BJ (cell line): Measurements from ENCODE around the gene BNIP3. TPM values are rescaled to one million over a fixed set of nuclear protein-coding genes. Genes with fewer than 3 reads are reported as not detected.

Source experiments
- CTCF ChIA-PET: fragments of 350-600 bp; formaldehyde crosslinking; extraction: SDS; loops from one replicate; lab custom pipeline; 2021; ENCODE audit warnings: antibody characterized with exemption, inconsistent platforms; lab: Yijun Ruan, JAX
- POLR2A ChIA-PET: fragments of 300-600 bp; sonication (Branson Sonifier 250); formaldehyde crosslinking; extraction: SDS; loops from one replicate; lab custom pipeline; 2021; ENCODE audit warnings: antibody characterized with exemption; lab: Charles Lee
- DNase-seq: peaks from one replicate; pipeline ENCODE4 v3.0.0-alpha.2; 2011; ENCODE audit warnings: low read depth
- H3K27me3 ChIP-seq: 2 replicates; pipeline ENCODE4 v1.6.0; 2011; ENCODE audit warnings: low read length; ENCODE audit not compliant: control insufficient read depth, insufficient read depth
- H3K36me3 ChIP-seq: 2 replicates; pipeline ENCODE4 v1.5.1; 2011; ENCODE audit warnings: low read length; ENCODE audit not compliant: control insufficient read depth, insufficient read depth
- H3K4me3 ChIP-seq: 2 replicates; pipeline ENCODE4 v1.5.1; 2011; ENCODE audit warnings: low read depth, mild to moderate bottlenecking, control low read depth, low read length
- CTCF ChIP-seq: IDR thresholded peaks from 2 replicates; pipeline ENCODE4 v1.5.1; 2011; ENCODE audit warnings: low read depth, mild to moderate bottlenecking, control low read depth, inconsistent platforms, low read length, moderate library complexity; ENCODE audit not compliant: insufficient read depth
- polyA plus RNA-seq: library from polyadenylated mRNA; depleted of rRNA; stranded (reverse); fragments of >200 nt; gene quantifications from 2 replicates; pipeline ENCODE4 v1.2.3, GENCODE V29; 2011

The BNIP3 gene
- polyA plus RNA-seq, 1 experiment, result 89.1 TPM

- no peak for DNase-seq
- CTCF ChIA-PET, result no interaction called here
- POLR2A ChIA-PET, result interaction anchor here (0.6 kb wide), 1 partner anchor 37 kb away, joined by 3 read pairs; no protein-coding TSS in a partner anchor
- no peak overlapping the region for H3K4me3 ChIP-seq
- H3K27me3 ChIP-seq, result no peaks in the 10 kb centered on the region
- peak; percentile 28; the same call in 1 of the 2 replicates for TF ChIP-seq CTCF
- peaks cover 10% of the 10 kb centered on the region for H3K36me3 ChIP-seq
Measured at GRCh38 chr10:131943021-131943814, 38.5 kb downstream of the BNIP3 start.

GRCh38 chr10:131942455-131942854 is 39.3 kb downstream of the BNIP3 start:
- no peak for TF ChIP-seq CTCF
- no peaks in the 10 kb centered on the region for H3K27me3 ChIP-seq
- CTCF ChIA-PET, result no interaction called here
- no peak overlapping the region for H3K4me3 ChIP-seq
- POLR2A ChIA-PET, result interaction anchor here (0.6 kb wide), 1 partner anchor 37 kb away, joined by 3 read pairs; no protein-coding TSS in a partner anchor
- peaks cover 9% of the 10 kb centered on the region for H3K36me3 ChIP-seq
- no peak for DNase-seq

- POLR2A ChIA-PET, result interaction anchor here (0.8 kb wide), 1 partner anchor 8 kb away, joined by 8 read pairs; no protein-coding TSS in a partner anchor
- H3K36me3 ChIP-seq, result peaks cover 5% of the 10 kb centered on the region
Measured at GRCh38 chr10:131938681-131939080, 43.0 kb downstream of the BNIP3 start.

GRCh38 chr10:131937836-131938235 is 43.9 kb downstream of the BNIP3 start:
- CTCF ChIA-PET, result no interaction called here
- Histone ChIP-seq H3K36me3 (peaks cover 5% of the 10 kb centered on the region), H3K4me3 (no peak overlapping the region), H3K27me3 (no peaks in the 10 kb centered on the region)
- DNase-seq, result no peak
- POLR2A ChIA-PET, result interaction anchor here (0.8 kb wide), 1 partner anchor 9 kb away, joined by 8 read pairs; no protein-coding TSS in a partner anchor
- TF ChIP-seq CTCF, result no peak

More at GRCh38 chr10:131938681-131939080, 43.0 kb downstream of the BNIP3 start:
- no peaks in the 10 kb centered on the region for H3K27me3 ChIP-seq
- CTCF ChIA-PET, result interaction anchor here (0.6 kb wide), 1 partner anchor 53 kb away, joined by 3 read pairs; no protein-coding TSS in a partner anchor
- DNase-seq, result no peak
- TF ChIP-seq CTCF, result no peak
- H3K4me3 ChIP-seq, result no peak overlapping the region

- Histone ChIP-seq H3K36me3 (peaks cover 5% of the 10 kb centered on the region), H3K27me3 (no peaks in the 10 kb centered on the region), H3K4me3 (no peak overlapping the region)
- ChIA-PET CTCF (no interaction called here), POLR2A (no interaction called here)
- DNase-seq, result no peak
- TF ChIP-seq CTCF, result no peak
Measured at GRCh38 chr10:131936736-131937135, 45.0 kb downstream of the BNIP3 start.
